ENCODE measurements around the gene PINK1. TPM values are rescaled to one million over a fixed set of nuclear protein-coding genes. Genes with fewer than 3 reads are reported as not detected.

PINK1 gene
- total RNA-seq, 1 donor from 2014 or later: 3.4 TPM

DNA sequence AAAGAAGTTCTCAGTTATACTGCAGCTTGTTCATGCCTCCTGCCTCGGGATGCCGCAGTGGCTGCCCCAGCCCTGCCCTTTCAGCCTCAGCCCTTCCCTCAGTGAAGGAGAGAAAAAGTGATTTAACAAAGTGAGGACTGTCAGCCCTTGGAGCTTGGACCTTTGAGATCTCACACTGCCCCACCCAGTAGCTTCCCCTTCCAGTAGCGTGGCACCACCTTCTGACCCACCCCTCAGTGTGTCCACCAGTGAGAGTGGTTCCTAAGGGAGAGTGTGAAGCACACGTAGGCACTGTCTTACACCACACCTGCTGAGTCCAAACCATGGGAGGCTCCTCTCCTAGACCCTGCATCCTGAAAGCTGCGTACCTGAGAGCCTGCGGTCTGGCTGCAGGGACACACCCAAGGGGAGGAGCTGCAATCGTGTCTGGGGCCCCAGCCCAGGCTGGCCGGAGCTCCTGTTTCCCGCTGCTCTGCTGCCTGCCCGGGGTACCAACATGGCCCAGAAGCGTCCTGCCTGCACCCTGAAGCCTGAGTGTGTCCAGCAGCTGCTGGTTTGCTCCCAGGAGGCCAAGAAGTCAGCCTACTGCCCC, 44.5 kb upstream of the PINK1 start, which contains the start of gene CDA:
Gene CDA, plus strand, starts transcription at position 464 of the 592 bp plus-strand sequence. Its CDS starts 33 bp downstream, at position 497.
- H3K4me3 Mint-ChIP-seq: no peak within 1 kb of the TSS
- TF ChIP-seq, protein P1, sequence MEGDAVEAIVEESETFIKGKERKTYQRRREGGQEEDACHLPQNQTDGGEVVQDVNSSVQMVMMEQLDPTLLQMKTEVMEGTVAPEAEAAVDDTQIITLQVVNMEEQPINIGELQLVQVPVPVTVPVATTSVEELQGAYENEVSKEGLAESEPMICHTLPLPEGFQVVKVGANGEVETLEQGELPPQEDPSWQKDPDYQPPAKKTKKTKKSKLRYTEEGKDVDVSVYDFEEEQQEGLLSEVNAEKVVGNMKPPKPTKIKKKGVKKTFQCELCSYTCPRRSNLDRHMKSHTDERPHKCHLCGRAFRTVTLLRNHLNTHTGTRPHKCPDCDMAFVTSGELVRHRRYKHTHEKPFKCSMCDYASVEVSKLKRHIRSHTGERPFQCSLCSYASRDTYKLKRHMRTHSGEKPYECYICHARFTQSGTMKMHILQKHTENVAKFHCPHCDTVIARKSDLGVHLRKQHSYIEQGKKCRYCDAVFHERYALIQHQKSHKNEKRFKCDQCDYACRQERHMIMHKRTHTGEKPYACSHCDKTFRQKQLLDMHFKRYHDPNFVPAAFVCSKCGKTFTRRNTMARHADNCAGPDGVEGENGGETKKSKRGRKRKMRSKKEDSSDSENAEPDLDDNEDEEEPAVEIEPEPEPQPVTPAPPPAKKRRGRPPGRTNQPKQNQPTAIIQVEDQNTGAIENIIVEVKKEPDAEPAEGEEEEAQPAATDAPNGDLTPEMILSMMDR (IDR thresholded peaks at IDR 0.05): no peak
- H3K27ac Mint-ChIP-seq: no peak within 1 kb of the TSS
- CTCF ChIA-PET: no interaction called here
- intact Hi-C loops (cut with micrococcal nuclease): no loop called here
- no peaks in the 10 kb centered on the region for H3K36me3 Mint-ChIP-seq (ENCODE audit: low read depth)
- H3K9me3 Mint-ChIP-seq: peaks cover 3% of the 10 kb centered on the region
- POLR2A ChIA-PET: no interaction called here
- no peaks in the 10 kb centered on the region for H3K4me1 Mint-ChIP-seq
- peaks cover 54% of the 10 kb centered on the region for H3K27me3 Mint-ChIP-seq
- ATAC-seq (ENCODE audit: low read depth) (no peak), DNase-seq (no peak)

DNA sequence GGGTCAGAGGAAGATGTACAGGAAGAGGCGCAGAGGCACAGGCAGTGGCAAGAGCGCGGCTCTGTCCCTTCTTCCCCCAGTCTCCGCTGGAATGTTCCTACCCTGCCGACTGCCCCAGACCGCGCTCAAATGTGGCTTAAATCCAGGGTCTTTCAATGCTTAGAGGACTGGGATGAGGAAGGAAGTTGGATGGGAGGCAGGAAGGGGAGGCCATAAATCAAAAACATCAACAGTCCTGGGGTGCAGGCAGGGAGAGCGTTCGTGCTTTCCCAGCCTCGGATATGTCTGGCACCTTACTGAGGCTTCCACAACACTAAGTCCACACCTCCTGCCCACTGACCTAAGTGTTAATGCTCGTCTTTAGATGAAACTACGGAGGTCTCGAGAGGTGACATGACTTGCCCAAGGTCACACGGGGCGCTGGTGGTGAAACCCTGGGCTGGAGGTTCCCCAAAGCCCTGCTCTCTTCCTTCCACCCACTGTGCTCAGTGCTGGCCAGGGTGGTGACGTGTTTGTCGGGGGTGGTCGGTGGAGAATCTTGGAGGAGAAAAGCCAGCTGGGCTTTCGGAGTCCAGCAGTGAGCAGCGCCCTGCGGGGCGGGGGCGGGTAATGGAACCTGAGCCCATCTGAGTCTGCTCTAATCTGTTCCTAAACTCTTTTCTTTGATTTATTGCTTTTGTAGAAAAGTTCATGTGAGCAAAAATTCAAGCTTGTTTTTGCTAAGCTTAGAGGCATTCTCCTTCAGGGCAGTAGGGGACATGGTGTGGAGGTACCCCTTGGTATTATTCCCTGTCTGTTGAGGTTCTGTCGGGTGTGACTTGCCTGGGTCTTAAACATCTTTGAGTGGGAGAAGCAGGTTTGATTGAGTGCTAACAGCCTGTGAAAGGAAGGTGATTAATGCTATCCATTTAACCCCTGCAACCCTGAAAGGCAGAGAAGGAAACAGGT, 43.7 kb upstream of the PINK1 start:
- ChIA-PET CTCF (no interaction called here), POLR2A (no interaction called here)
- peaks cover 3% of the 10 kb centered on the region for H3K9me3 Mint-ChIP-seq
- DNase-seq: no peak
- intact Hi-C loops (cut with micrococcal nuclease): no loop called here
- no peak for ATAC-seq (ENCODE audit: low read depth)
- H3K27ac Mint-ChIP-seq: no peak overlapping the region
- TF ChIP-seq, protein P1 (IDR thresholded peaks at IDR 0.05): no peak
- no peaks in the 10 kb centered on the region for H3K4me1 Mint-ChIP-seq
- no peaks in the 10 kb centered on the region for H3K36me3 Mint-ChIP-seq (ENCODE audit: low read depth)
- no peak overlapping the region for H3K4me3 Mint-ChIP-seq
- H3K27me3 Mint-ChIP-seq: peaks cover 52% of the 10 kb centered on the region

DNA sequence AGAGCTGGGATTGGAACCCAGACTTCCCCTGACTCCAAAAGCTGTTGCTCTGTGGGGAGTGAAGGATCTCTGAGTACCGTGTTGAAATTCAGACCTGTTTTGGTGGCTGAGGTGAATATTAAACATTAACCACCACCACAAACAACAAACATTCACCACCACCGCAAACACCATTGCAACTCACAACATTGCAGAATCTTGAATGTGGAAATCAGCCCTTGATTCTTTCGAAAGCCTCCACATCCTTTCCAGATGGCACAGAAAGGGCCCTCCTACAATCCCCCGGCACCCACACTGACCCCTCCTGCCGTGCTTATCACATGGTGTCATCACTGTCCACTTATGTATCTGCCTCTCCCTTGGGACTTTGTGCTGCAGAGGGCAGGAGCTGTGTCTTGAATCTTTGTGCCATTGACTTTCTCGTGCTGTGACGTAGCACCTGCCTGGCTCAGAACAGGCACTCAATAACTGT, 42.9 kb upstream of the PINK1 start:
- Mint-ChIP-seq H3K4me3 (no peak overlapping the region), H3K4me1 (no peaks in the 10 kb centered on the region), H3K9me3 (peaks cover 3% of the 10 kb centered on the region), H3K36me3 (ENCODE audit: low read depth) (no peaks in the 10 kb centered on the region), H3K27me3 (peaks cover 46% of the 10 kb centered on the region), H3K27ac (no peak overlapping the region)
- TF ChIP-seq, protein P1 (IDR thresholded peaks at IDR 0.05): no peak
- intact Hi-C loops (cut with micrococcal nuclease): no loop called here
- no peak for DNase-seq
- POLR2A ChIA-PET: no interaction called here
- no peak for ATAC-seq (ENCODE audit: low read depth)
- CTCF ChIA-PET: no interaction called here

DNA sequence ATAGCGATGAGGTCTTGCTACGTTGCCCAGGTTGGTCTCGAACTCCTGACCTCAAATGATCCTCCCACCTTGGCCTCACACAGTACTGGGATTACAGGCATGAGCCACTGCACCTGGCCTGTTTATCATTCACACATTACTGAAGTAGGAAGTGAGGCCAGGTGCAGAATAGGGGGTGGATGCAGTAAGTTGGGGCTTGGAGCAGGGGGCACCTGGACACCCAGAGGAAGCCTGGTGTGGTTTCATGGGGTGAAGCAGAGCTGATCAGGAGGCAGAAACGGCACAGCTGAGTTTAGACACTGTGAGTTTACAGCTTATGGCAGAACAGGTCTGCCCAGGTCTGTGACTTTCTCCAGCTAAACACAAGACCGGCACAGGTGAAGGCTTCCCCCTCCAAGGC, 39.5 kb upstream of the PINK1 start:
- ATAC-seq (ENCODE audit: low read depth): no peak
- TF ChIP-seq, protein P1 (IDR thresholded peaks at IDR 0.05): no peak
- Mint-ChIP-seq H3K4me1 (no peaks in the 10 kb centered on the region), H3K36me3 (ENCODE audit: low read depth) (no peaks in the 10 kb centered on the region), H3K9me3 (peaks cover under 1% of the 10 kb centered on the region), H3K27me3 (peaks cover 33% of the 10 kb centered on the region), H3K27ac (no peak overlapping the region), H3K4me3 (no peak overlapping the region)
- DNase-seq: no peak
- intact Hi-C loops (cut with micrococcal nuclease): no loop called here
- CTCF ChIA-PET: no interaction called here
- POLR2A ChIA-PET: no interaction called here

DNA sequence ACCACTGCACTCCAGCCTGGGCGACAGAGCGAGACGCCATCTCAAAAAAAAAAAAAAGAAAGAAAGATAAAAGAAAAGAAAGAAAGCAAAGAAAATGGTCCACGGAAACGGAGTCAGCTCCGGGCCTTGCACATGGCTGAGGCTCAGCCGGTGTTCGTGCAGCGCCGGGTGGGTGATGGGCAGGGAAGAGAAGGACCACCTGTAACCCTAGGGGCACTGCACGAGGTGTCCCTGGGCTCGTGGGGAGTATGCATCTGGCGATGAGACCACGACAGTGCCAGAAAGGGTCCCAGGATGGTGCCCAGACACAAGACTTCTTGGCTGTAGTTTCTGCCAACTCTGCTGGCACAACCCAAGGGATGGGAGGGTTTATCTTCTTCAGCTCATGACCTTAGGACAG, 38.5 kb upstream of the PINK1 start:
- CTCF ChIA-PET: no interaction called here
- H3K36me3 Mint-ChIP-seq (ENCODE audit: low read depth): no peaks in the 10 kb centered on the region
- TF ChIP-seq, protein P1 (IDR thresholded peaks at IDR 0.05): no peak
- intact Hi-C loops (cut with micrococcal nuclease): no loop called here
- H3K4me1 Mint-ChIP-seq: no peaks in the 10 kb centered on the region
- peaks cover 23% of the 10 kb centered on the region for H3K27me3 Mint-ChIP-seq
- H3K9me3 Mint-ChIP-seq: peaks cover 3% of the 10 kb centered on the region
- DNase-seq (no peak), ATAC-seq (ENCODE audit: low read depth) (no peak)
- POLR2A ChIA-PET: no interaction called here
- H3K27ac Mint-ChIP-seq: no peak overlapping the region
- H3K4me3 Mint-ChIP-seq: no peak overlapping the region

Data from activated B cell treated with CpG ODN at 0.5 μM for 24 hours (primary cell).